Upper lobe of left lung (tissue), 4 donors: ENCODE results near the gene CREBRF.

ENCODE experiments used
- POLR2A ChIP-seq, 4 donors: fragments of 450-650 bp; IDR thresholded peaks; one replicate each; pipeline ENCODE4 v1.5.1; 2016 to 2017; ENCODE audit warnings: antibody characterized with exemption in 4 of 4, mild to moderate bottlenecking in 2 of 4
- TF ChIP-seq, protein P1 (sequence below), 6 experiments: fragments of 450-650 bp in 4 of 6; fragments of 200-600 bp in 2 of 6; sonication (generic) in 2 of 6; IDR thresholded peaks; one replicate each; pipeline ENCODE4 v1.5.1; 2016 to 2019; ENCODE audit warnings: antibody characterized with exemption in 6 of 6

- TF ChIP-seq, protein P1, sequence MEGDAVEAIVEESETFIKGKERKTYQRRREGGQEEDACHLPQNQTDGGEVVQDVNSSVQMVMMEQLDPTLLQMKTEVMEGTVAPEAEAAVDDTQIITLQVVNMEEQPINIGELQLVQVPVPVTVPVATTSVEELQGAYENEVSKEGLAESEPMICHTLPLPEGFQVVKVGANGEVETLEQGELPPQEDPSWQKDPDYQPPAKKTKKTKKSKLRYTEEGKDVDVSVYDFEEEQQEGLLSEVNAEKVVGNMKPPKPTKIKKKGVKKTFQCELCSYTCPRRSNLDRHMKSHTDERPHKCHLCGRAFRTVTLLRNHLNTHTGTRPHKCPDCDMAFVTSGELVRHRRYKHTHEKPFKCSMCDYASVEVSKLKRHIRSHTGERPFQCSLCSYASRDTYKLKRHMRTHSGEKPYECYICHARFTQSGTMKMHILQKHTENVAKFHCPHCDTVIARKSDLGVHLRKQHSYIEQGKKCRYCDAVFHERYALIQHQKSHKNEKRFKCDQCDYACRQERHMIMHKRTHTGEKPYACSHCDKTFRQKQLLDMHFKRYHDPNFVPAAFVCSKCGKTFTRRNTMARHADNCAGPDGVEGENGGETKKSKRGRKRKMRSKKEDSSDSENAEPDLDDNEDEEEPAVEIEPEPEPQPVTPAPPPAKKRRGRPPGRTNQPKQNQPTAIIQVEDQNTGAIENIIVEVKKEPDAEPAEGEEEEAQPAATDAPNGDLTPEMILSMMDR (IDR thresholded peaks at IDR 0.05): no peak
- no peak for TF ChIP-seq POLR2A (IDR thresholded peaks at IDR 0.05)
These were observed 41.5 kb upstream of the CREBRF start for GRCh38 chr5:173014671-173015070.
